ENCODE data around the gene TCEA2. TPM values are rescaled to one million over a fixed set of nuclear protein-coding genes. Genes with fewer than 3 reads are reported as not detected.

Gene TCEA2
- total RNA-seq, 1 donor from 2014 or later: 23.2 TPM

GRCh38 chr20:64056889-64057627 is 5.9 kb upstream of the TCEA2 start:
- Mint-ChIP-seq H3K27ac (no peak overlapping the region), H3K36me3 (no peaks in the 10 kb centered on the region), H3K9me3 (peaks cover 2% of the 10 kb centered on the region), H3K4me1 (peaks cover 23% of the 10 kb centered on the region), H3K27me3 (ENCODE audit: insufficient read depth, low read depth) (peaks cover 18% of the 10 kb centered on the region), H3K4me3 (peak overlapping the region; percentile 24)
- H3K4me1 ChIP-seq: peaks cover 4% of the 10 kb centered on the region
- H3K4me3 ChIP-seq: no peak overlapping the region
- TF ChIP-seq EZH2 (IDR thresholded peaks at IDR 0.05) (no peak), CTCF (IDR thresholded peaks at IDR 0.05) (no peak), EZH2phosphoT487 (IDR thresholded peaks at IDR 0.05) (no peak)
- no peak overlapping the region for H3K4me2 ChIP-seq
- peaks cover 13% of the 10 kb centered on the region for H3K27me3 ChIP-seq
- no peak overlapping the region for H3K27ac ChIP-seq
- H2AFZ ChIP-seq (replicated peaks): peak overlapping the region; percentile 54
- H3F3A ChIP-seq (ENCODE audit: low read depth): peaks cover 5% of the 10 kb centered on the region
- no peaks in the 10 kb centered on the region for H4K20me1 ChIP-seq (ENCODE audit: low read depth)
- H3K9ac ChIP-seq: no peak overlapping the region
- H3K79me2 ChIP-seq (ENCODE audit: low read depth): no peaks in the 10 kb centered on the region
- no peaks in the 10 kb centered on the region for H3K36me3 ChIP-seq
- no peaks in the 10 kb centered on the region for H3K9me3 ChIP-seq (ENCODE audit: low read depth)
- peak; percentile 32 for DNase-seq (ENCODE audit: low spot score)

GRCh38 chr20:64057628-64058498 is 5.1 kb upstream of the TCEA2 start:
- Mint-ChIP-seq H3K27ac (no peak overlapping the region), H3K27me3 (ENCODE audit: insufficient read depth, low read depth) (peaks cover 15% of the 10 kb centered on the region), H3K36me3 (no peaks in the 10 kb centered on the region), H3K4me3 (no peak overlapping the region), H3K4me1 (peaks cover 26% of the 10 kb centered on the region), H3K9me3 (peaks cover 2% of the 10 kb centered on the region)
- Histone ChIP-seq H3K9me3 (ENCODE audit: low read depth) (no peaks in the 10 kb centered on the region), H3K79me2 (ENCODE audit: low read depth) (no peaks in the 10 kb centered on the region), H3K27me3 (peaks cover 5% of the 10 kb centered on the region), H3K27ac (no peak overlapping the region), H3K4me3 (no peak overlapping the region), H4K20me1 (ENCODE audit: low read depth) (no peaks in the 10 kb centered on the region), H3K9ac (no peak overlapping the region), H2AFZ (replicated peaks) (peak overlapping the region; percentile 54), H3K4me2 (no peak overlapping the region), H3K4me1 (peaks cover 4% of the 10 kb centered on the region), H3F3A (ENCODE audit: low read depth) (peaks cover 5% of the 10 kb centered on the region), H3K36me3 (no peaks in the 10 kb centered on the region)
- TF ChIP-seq CTCF (IDR thresholded peaks at IDR 0.05): peak; percentile 81
- TF ChIP-seq EZH2phosphoT487 (IDR thresholded peaks at IDR 0.05): no peak
- DNase-seq (ENCODE audit: low spot score): peak; percentile 85

GRCh38 chr20:64058536-64058935 is 4.5 kb upstream of the TCEA2 start:
- TF ChIP-seq CTCF (IDR thresholded peaks at IDR 0.05) (no peak), EZH2phosphoT487 (IDR thresholded peaks at IDR 0.05) (no peak), EZH2 (IDR thresholded peaks at IDR 0.05) (no peak)
- Histone ChIP-seq H3K27ac (no peak overlapping the region), H3K79me2 (ENCODE audit: low read depth) (peaks cover 1% of the 10 kb centered on the region), H3K27me3 (no peaks in the 10 kb centered on the region), H3F3A (ENCODE audit: low read depth) (peaks cover 5% of the 10 kb centered on the region), H3K4me2 (no peak overlapping the region), H3K9me3 (ENCODE audit: low read depth) (no peaks in the 10 kb centered on the region), H3K9ac (no peak overlapping the region), H3K4me3 (no peak overlapping the region), H3K36me3 (no peaks in the 10 kb centered on the region), H4K20me1 (ENCODE audit: low read depth) (peaks cover 2% of the 10 kb centered on the region), H3K4me1 (peaks cover 4% of the 10 kb centered on the region), H2AFZ (replicated peaks) (no peak overlapping the region)
- Mint-ChIP-seq H3K36me3 (no peaks in the 10 kb centered on the region), H3K4me3 (peak overlapping the region; percentile 27), H3K27ac (no peak overlapping the region), H3K4me1 (peaks cover 22% of the 10 kb centered on the region), H3K9me3 (peaks cover 2% of the 10 kb centered on the region), H3K27me3 (ENCODE audit: insufficient read depth, low read depth) (peaks cover 15% of the 10 kb centered on the region)
- no peak for DNase-seq (ENCODE audit: low spot score)

Measured in neural progenitor cell (in vitro differentiated cells).